Measurements from ENCODE around the gene THOC2.
"Not testable (repeated sequence)": the region's sequence is repeated elsewhere in the genome, so short reads cannot be mapped to it uniquely, and the experiment has no call there.

THOC2 gene, protein sequence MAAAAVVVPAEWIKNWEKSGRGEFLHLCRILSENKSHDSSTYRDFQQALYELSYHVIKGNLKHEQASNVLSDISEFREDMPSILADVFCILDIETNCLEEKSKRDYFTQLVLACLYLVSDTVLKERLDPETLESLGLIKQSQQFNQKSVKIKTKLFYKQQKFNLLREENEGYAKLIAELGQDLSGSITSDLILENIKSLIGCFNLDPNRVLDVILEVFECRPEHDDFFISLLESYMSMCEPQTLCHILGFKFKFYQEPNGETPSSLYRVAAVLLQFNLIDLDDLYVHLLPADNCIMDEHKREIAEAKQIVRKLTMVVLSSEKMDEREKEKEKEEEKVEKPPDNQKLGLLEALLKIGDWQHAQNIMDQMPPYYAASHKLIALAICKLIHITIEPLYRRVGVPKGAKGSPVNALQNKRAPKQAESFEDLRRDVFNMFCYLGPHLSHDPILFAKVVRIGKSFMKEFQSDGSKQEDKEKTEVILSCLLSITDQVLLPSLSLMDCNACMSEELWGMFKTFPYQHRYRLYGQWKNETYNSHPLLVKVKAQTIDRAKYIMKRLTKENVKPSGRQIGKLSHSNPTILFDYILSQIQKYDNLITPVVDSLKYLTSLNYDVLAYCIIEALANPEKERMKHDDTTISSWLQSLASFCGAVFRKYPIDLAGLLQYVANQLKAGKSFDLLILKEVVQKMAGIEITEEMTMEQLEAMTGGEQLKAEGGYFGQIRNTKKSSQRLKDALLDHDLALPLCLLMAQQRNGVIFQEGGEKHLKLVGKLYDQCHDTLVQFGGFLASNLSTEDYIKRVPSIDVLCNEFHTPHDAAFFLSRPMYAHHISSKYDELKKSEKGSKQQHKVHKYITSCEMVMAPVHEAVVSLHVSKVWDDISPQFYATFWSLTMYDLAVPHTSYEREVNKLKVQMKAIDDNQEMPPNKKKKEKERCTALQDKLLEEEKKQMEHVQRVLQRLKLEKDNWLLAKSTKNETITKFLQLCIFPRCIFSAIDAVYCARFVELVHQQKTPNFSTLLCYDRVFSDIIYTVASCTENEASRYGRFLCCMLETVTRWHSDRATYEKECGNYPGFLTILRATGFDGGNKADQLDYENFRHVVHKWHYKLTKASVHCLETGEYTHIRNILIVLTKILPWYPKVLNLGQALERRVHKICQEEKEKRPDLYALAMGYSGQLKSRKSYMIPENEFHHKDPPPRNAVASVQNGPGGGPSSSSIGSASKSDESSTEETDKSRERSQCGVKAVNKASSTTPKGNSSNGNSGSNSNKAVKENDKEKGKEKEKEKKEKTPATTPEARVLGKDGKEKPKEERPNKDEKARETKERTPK (N-terminal part only)

GRCh38 chrX:123732670-123733363 lies at the start of gene THOC2:
TSS of gene THOC2 (minus strand) at chrX:123733052. CDS start at chrX:123733022, 30 bp downstream.
- peak; percentile 52 to 74 for DNase-seq (ENCODE audit: low read depth in 1 of 2, low spot score in 1 of 2)

DNA sequence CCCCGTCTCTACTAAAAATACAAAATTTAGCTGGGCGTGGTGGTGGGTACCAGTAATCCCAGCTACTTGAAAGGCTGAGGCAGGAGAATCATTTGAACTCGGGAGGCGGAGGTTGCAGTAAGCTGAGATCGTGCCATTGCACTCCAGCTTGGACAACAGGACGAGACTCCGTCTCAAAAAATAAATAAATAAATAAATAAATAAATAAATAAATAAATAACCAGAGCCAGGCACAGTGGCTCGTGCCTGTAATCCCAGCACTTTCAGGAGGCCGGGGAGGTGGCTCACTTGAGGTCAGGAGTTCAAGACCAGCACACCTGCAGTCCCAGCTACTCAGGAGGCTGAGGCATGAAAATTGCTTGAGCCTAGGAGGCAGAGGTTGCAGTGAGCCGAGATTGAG lies 48.9 kb upstream of the THOC2 start:
- not testable (repeated sequence) for DNase-seq (ENCODE audit: low read depth in 1 of 2, low spot score in 1 of 2)

- no peak for DNase-seq (ENCODE audit: low read depth in 1 of 2, low spot score in 1 of 2)
Measured at GRCh38 chrX:123779908-123780396, 47.1 kb upstream of the THOC2 start.

- DNase-seq (ENCODE audit: low read depth in 1 of 2, low spot score in 1 of 2) = no peak
Measured at GRCh38 chrX:123773258-123773988, 40.6 kb upstream of the THOC2 start.

GRCh38 chrX:123771449-123772064 lies 38.7 kb upstream of the THOC2 start:
- no peak for DNase-seq (ENCODE audit: low read depth in 1 of 2, low spot score in 1 of 2)

GRCh38 chrX:123764967-123765871 lies 32.4 kb upstream of the THOC2 start:
- peak; percentile 25 to 58 for DNase-seq (ENCODE audit: low read depth in 1 of 2, low spot score in 1 of 2)

DNA sequence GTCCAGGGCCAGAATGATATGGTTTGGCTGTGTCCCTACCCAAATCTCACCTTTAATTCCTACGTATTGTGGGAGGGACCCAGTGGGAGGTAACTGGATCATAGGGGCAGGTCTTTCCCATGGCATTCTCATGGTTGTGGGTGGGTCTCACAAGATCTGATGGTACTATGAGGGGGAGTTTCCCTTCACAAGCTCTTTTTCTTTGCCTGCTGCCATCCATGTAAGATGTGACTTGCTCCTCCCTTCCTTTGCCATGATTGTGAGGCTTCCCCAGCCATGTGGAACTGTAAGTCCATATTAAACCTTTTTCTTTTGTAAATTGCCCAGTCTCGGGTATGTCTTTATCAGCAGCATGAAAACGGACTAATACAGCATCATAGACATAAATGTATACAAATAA lies 27.0 kb upstream of the THOC2 start:
- not testable (repeated sequence) for DNase-seq (ENCODE audit: low read depth in 1 of 2, low spot score in 1 of 2)

DNA sequence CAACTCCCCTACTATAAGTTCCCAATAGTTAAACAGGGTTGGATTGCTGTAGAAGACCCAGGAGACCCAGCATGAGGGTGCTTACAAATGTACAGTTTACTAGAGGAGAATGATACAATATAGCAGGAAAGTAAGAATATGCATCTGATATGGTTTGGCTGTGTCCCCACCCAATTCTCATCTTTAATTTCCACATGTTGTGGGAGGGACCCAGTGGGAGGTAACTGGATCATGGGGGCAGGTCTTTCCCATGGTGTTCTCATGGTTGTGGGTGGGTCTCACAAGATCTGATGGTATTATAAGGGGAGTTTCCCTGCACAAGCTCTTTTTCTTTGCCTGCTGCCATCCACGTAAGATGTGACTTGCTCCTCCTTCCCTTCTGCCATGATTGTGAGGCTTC lies 24.9 kb upstream of the THOC2 start:
- not testable (repeated sequence) for DNase-seq (ENCODE audit: low read depth in 1 of 2, low spot score in 1 of 2)

DNA sequence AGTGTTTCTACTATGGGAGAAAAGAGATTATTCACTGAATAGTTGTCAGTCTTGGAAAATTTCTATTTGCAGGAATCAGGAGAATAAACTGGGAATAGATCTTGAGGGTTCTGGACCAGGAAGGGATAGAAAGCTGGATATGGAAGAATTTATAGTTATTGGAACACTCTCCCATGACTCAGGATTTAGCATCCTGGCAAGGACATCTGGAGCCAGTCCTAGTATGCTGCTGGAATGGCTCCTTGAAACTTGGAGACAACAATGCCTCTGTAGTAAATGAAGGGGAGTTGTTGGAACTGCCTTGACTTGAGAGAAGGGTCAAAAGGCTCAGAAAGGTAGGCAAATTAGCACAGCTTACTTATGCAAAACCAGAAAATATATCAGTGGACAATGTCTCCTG lies 23.5 kb upstream of the THOC2 start:
- no peak for DNase-seq (ENCODE audit: low read depth in 1 of 2, low spot score in 1 of 2)

DNA sequence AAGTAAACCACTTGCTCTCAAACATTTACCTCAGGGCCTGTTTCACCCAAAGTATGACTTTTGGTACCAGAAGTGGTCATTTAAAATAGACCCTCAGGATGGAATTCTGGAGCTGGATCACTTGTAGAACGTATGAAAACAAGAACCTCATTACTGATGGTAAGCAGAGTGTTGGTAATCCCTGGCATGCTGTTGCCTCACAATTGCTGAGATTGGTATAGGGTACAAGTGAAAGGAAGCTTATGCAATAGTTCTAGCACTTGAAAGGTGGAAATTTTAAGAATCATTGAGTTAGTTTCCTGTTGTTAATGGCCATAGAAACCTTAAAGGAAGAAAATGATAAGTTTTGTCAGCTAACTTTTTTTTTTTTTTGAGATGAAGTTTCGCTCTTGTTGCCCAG lies 22.3 kb upstream of the THOC2 start:
- DNase-seq (ENCODE audit: low read depth in 1 of 2, low spot score in 1 of 2) = no peak

DNA sequence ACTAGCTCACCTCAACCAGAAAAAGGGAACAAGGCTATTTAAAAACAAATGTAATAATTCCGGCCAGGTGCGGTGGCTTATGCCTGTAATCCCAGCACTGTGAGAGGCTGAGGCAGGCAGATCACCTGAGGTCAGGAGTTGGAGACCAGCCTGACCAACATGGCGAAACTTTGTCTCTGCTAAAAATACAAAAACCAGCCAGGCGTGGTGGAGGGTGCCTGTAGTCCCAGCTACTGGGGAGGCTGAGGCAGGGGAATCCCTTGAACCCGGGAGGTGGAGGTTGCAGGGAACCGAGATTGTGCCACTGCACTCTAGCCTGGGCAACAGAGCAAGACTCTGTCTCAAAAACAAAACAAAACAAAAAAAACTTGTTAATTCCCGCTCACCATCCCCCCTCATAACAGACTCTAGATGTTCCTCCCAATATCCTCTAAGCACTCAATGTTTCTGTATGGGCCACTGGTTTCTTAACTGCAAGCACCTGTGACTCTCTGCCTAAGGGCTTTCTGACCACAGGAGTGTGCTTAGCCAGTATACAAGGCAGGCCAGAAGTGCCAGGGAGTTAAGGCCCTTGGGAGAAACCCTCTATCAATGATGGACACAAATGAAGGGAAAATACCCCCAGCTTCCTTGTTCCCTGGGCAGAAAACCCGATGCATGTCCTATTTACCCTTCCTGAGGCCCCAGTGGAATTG lies 21.0 kb upstream of the THOC2 start:
- no peak for DNase-seq (ENCODE audit: low read depth in 1 of 2, low spot score in 1 of 2)

GRCh38 chrX:123749643-123750042 lies 16.8 kb upstream of the THOC2 start:
- no peak for DNase-seq (ENCODE audit: low read depth in 1 of 2, low spot score in 1 of 2)

GRCh38 chrX:123745511-123745910 lies 12.7 kb upstream of the THOC2 start:
- no peak for DNase-seq (ENCODE audit: low read depth in 1 of 2, low spot score in 1 of 2)

GRCh38 chrX:123743312-123743711 lies 10.5 kb upstream of the THOC2 start:
- no peak for DNase-seq (ENCODE audit: low read depth in 1 of 2, low spot score in 1 of 2)

DNA sequence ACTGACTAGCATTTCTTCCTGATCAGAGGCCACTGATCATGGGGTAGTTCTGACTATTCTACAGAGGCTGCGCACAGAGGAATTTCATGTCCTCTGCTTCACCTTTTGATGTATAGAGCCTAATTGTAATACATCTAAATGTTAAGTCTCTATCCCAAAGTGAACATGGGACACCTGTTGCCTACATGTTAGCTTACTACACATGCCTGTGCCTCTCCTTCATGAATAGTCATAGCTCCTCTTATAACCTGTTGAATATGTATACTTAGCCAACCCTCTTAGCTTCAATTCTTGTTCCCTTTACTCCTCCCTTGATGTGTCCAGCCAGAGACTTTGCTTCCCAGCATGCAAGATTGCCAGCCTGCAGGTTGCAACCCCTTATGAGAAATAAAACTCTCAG lies 9.6 kb upstream of the THOC2 start:
- no peak for DNase-seq (ENCODE audit: low read depth in 1 of 2, low spot score in 1 of 2)

DNA sequence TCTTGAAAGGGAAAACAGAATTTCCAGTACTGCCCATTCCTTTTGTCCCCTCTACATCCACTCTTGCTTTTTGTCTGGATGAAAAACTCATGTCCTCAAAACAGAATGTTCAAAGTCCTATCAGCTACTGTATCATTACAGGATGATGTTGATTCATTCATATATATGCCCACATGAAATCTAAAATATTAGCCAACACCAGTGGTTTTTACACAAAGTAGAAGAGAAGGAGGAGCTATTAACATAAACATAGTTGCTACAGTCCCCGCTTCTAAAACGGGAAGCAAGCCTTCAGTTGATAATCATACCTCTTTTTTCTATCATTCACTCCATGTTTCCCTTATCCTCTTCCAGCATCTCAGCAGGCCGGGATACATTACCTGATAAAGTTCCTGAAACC lies 7.7 kb upstream of the THOC2 start:
- DNase-seq (ENCODE audit: low read depth in 1 of 2, low spot score in 1 of 2) = no peak

DNA sequence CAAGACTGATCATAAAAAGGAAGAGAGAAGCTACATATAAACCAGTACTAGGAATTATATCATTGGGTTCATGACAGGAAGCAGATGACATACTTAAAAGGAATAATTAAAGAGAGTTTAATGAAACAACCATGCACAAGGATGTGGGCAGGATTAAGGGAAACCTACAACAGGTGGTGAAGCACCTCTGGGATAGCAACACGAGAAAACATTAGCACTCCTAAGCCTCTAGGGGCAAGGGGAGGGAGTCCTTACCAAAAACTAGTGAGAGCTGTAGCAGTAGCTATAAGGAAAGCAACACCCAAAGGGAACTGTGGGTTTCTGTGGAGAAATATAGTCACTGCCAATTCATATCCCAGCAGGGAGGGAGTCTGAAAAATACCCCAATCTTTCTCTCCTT lies 7.2 kb upstream of the THOC2 start:
- DNase-seq (ENCODE audit: low read depth in 1 of 2, low spot score in 1 of 2) = no peak

DNA sequence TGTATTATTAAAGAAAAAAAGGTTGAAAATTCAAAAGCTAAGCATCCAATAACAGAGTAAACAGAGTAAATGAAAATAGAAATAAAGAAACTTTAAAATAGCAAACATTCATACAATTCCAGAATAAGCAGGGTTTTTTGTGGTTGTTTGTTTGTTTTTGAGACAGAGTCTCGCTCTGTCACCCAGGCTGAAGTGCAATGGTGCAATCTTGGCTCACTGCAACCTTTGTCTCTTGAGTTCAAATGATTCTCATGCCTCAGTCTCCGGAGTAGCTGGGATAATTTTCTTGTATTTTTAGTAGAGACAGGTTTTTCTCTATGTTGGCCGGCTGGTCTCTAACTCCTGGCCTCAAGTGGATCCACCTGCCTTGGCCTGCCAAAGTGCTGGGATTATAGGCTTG lies 6.6 kb upstream of the THOC2 start:
- no peak for DNase-seq (ENCODE audit: low read depth in 1 of 2, low spot score in 1 of 2)

Data from activated CD4-positive, alpha-beta T cell treated with anti-CD3 and anti-CD28 coated beads, Interleukin-2, amount 50 U/mL, for 24 hours (primary cell).